Cardiac fibroblast (primary cell): ENCODE results near the gene MXD1.
A peak's percentile ranks its signal among the peaks of the same experiment; 100 is the strongest.

ENCODE experiments used
- DNase-seq, 2 donors: peaks; one replicate each; pipeline versions ENCODE4 v3.0.0 to v3.0.0-alpha.2; 2010; ENCODE audit warnings: low read depth in 2 of 2
- H3K4me3 ChIP-seq, 2 donors: replicated peaks in 1 of 2; 1 replicate in 1 of 2; 2 replicates in 1 of 2; pipeline ENCODE4 v1.5.1; 2011; ENCODE audit warnings: low read depth in 2 of 2, low read length in 2 of 2, mild to moderate bottlenecking in 2 of 2, moderate library complexity in 1 of 2
- TF ChIP-seq, protein P1 (sequence below): IDR thresholded peaks from one replicate; pipeline ENCODE4 v1.5.1; 2011; ENCODE audit warnings: low read depth, mild to moderate bottlenecking, low read length, inconsistent platforms

Gene MXD1

DNA sequence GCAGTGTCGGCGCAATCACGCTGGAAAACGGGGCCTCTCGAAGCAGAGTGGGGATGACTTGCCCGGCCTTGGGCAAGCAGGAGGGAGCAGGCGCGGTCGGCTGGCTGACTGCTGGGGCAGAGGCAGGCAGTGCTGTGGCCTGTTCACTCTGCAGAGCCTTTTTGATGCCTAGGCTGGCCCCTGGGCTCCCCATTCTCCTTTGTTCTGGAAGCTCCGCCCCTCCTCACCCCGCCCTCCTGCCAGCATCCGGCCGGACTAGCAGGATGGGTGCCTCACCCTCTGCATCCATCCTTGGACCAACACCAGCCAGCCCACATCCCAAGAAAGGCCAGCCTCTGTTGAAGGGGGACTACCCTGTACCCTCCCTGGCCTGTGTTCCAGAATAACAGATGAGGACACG is 46.6 kb downstream of the MXD1 start, which contains the start of gene ASPRV1:
TSS of gene ASPRV1 (minus strand) at position 136 of the 400 bp plus-strand sequence. CDS start 195 bp downstream, outside the sequence.
- DNase-seq, result no peak
- no peak within 1 kb of the TSS for H3K4me3 ChIP-seq
- TF ChIP-seq, protein P1, sequence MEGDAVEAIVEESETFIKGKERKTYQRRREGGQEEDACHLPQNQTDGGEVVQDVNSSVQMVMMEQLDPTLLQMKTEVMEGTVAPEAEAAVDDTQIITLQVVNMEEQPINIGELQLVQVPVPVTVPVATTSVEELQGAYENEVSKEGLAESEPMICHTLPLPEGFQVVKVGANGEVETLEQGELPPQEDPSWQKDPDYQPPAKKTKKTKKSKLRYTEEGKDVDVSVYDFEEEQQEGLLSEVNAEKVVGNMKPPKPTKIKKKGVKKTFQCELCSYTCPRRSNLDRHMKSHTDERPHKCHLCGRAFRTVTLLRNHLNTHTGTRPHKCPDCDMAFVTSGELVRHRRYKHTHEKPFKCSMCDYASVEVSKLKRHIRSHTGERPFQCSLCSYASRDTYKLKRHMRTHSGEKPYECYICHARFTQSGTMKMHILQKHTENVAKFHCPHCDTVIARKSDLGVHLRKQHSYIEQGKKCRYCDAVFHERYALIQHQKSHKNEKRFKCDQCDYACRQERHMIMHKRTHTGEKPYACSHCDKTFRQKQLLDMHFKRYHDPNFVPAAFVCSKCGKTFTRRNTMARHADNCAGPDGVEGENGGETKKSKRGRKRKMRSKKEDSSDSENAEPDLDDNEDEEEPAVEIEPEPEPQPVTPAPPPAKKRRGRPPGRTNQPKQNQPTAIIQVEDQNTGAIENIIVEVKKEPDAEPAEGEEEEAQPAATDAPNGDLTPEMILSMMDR, result no peak

DNA sequence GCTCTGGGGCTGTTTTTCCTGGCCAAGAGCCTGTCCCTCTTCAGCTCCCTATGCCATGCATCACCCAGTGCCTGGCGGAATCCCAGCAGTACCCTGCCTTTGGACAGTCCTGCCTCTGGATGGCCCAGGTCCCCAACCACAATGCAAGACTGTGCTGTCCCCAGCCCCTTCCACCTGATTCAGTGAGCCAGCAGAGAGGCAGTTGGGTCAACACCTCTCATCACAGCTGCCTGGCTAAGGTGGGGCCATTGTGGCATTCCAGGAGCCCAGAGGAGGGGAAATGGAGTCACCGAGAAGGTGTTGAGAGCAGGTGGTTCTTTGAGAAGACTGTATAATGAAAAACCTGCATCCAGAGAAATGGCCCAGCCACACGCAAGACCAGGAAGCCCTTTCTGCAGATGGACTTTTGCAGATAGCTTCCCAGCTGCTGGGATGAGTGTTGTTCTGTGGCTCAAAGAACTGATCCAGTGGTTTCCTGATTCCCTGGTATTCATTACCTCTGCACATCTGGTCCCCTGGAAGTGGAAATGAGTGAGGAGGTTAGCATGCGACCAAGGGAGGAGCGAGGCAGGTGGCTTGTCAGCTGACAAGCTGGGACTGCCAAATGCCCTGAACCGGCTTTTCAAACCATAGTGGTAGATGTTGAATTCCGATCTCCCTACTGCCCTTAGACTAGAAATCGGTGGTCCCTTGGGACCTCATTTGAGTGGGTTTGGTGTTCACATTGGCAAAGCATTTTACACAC is 48.2 kb downstream of the MXD1 start:
- no peak for DNase-seq
- TF ChIP-seq, protein P1, result no peak
- no peak overlapping the region for H3K4me3 ChIP-seq

DNA sequence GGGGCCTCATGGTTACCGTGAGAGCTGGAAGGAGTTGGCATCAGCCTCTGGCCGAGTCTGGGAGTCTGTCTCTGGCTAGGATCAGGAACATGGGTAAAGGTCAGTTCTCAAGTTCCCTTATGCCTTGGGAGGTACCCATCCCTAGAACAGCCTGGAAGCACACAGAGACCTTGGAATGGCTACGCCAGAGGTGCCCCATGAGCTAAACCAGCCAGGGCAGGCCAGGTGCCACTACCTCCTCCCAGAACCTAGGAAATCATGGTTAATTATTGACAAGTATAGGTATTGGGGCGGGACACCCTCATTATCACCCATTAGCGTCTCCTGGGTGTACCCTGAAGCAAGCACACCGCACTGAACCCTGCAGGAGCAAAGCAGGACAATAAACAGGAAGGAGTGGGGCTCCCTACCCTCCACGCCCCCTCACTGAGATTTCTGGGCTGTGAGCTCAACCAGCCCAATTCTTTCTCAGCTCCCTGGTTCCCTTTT is 49.5 kb downstream of the MXD1 start:
- DNase-seq, result no peak
- TF ChIP-seq, protein P1, result no peak
- H3K4me3 ChIP-seq, result no peak overlapping the region

- DNase-seq, result no peak
- TF ChIP-seq, protein P1, result no peak
- no peak overlapping the region for H3K4me3 ChIP-seq
These were observed 51.0 kb downstream of the MXD1 start for GRCh38 chr2:69965756-69966445.

GRCh38 chr2:69966496-69966895 is 51.6 kb downstream of the MXD1 start:
- peak in 1 of 2 donors; percentile 24 for DNase-seq
- TF ChIP-seq, protein P1, result no peak
- H3K4me3 ChIP-seq, result no peak overlapping the region

- no peak for DNase-seq
- H3K4me3 ChIP-seq, result no peak overlapping the region
- TF ChIP-seq, protein P1, result no peak
These were observed 53.7 kb downstream of the MXD1 start for GRCh38 chr2:69968609-69969008.
